T-helper 1 cell treated with Interleukin-12 subunit alpha and Interleukin-12 subunit beta and Interleukin-4 antibody, amounts not matched to agents 30 μg/mL and 1 μg/mL, for 36 hours (primary cell): ENCODE measurements around the gene CCR2.

ENCODE experiments used
- H3K27ac Mint-ChIP-seq: one replicate; pipeline ENCODE4 v1.8.0; 2021; ENCODE audit warnings: mild to moderate bottlenecking, mixed read lengths
- H3K27me3 Mint-ChIP-seq: one replicate; pipeline ENCODE4 v1.8.0; 2021; ENCODE audit warnings: low read depth, mixed read lengths
- H3K36me3 Mint-ChIP-seq: one replicate; pipeline ENCODE4 v1.8.0; 2021; ENCODE audit warnings: low read depth, mixed read lengths
- H3K4me1 Mint-ChIP-seq: one replicate; pipeline ENCODE4 v1.8.0; 2021; ENCODE audit warnings: low read depth, mixed read lengths
- H3K4me3 Mint-ChIP-seq: one replicate; pipeline ENCODE4 v1.8.0; 2021; ENCODE audit warnings: mild to moderate bottlenecking, moderate library complexity, mixed read lengths
- H3K9me3 Mint-ChIP-seq: one replicate; pipeline ENCODE4 v1.8.0; 2021; ENCODE audit warnings: mixed read lengths

CCR2 gene

DNA sequence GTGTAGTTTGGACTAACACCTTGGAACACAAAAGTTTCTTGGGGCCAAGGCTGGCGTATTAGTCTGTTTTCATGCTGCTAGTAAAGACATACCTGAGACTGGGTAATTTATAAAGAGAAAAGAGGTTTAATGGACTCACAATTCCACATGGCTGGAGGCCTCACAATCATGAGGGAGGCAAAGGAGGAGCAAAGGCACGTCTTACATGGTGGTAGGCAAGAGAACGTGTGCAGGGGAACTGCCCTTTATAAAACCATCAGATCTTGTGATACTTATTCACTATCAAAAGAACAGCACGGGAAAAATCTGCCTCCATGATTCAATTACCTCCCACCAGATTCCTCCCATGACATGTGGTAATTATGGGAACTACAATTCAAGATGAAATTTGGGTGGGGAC is 9.4 kb upstream of the CCR2 start:
- Mint-ChIP-seq H3K36me3 (peaks cover 26% of the 10 kb centered on the region), H3K9me3 (peaks cover 54% of the 10 kb centered on the region), H3K27ac (no peak overlapping the region), H3K4me1 (peaks cover 15% of the 10 kb centered on the region), H3K4me3 (no peak overlapping the region), H3K27me3 (no peaks in the 10 kb centered on the region)

DNA sequence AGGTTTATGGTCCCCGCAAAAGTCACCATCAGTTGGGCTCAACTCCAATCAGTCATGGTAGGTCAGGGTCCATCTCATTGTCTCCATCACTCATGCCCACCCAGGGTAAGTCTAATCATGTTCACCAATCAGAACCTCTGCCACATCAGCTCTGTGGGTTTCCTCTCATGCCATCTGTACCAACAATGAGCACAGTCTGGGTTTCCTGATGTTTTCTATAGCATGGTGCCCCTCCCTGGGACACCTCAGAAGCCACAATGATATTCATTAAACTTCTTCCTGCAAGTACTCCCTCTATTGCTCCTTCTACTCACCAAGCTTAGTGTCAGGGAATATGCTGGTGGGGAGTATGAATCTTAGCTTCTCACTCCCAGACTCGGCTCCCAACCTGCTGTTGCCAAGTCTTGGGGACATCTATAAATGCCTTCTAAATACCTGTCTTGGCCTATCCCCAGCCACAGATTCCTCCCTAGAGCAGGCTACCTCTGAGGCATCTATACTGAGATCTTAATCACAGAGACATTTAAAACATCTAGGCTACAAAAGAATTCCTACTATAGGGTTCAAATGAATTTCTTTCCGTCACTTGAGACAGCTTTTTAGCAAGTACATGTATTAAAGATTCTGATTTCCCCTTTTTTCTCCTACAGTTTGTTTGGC is 5.0 kb upstream of the CCR2 start:
- Mint-ChIP-seq H3K36me3 (peaks cover 15% of the 10 kb centered on the region), H3K27ac (peak overlapping the region; percentile 93), H3K4me3 (peak overlapping the region; percentile 56), H3K9me3 (peaks cover 38% of the 10 kb centered on the region), H3K4me1 (peaks cover 54% of the 10 kb centered on the region), H3K27me3 (peaks cover 4% of the 10 kb centered on the region)

DNA sequence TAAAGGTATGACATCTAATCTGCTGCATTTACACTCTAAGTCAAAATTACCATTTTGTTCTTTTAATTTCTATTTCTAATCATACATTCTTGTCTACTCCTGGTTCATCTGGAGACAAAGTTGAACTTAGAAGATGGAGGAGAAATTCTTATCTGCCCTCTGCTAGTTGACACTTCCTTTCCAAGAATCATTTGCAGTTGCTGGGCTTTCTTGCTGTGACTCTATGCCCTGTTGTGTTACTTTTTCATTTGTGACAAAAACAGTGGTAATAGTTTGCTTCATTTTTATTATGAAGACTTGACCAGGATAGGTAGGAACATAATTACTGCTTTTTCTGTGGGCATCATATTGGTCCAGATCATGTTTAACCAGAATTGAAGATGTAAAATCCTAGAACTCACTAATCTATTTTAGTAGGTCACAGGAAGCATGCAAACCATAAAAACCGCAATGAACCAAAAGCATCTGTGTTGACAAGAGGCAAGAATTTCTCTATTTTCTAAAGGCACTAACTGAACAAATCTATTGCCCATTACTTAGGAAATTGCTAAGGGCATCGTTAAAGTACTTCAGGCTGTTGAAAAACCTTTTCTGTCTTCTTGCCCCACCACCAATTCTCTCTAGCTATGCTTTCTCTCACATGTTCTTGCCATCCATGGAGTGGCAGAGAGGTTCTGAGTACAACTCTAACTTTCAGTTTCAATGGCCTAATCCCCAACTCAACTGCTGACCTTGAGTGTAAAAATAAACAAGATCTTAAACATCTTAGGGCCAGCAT is 4.2 kb upstream of the CCR2 start:
- H3K36me3 Mint-ChIP-seq: peaks cover 19% of the 10 kb centered on the region
- H3K9me3 Mint-ChIP-seq: peaks cover 33% of the 10 kb centered on the region
- H3K4me3 Mint-ChIP-seq: peak overlapping the region; percentile 56

DNA sequence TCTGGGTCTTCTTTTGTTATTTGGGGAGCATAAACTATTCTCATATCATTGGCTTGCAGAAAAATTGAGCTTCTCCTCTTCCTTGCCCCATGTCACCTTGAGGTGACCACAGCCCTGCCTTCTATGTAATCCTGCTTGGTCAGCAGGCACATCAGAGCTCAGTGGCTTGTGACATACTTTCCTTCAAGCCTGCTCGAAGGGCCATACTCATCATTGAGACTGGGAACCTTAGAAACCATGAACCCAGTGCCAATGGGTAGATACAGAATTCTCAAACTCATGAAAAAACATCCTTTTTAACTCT is 3.7 kb upstream of the CCR2 start:
- Mint-ChIP-seq H3K27ac (peak overlapping the region; percentile 93), H3K27me3 (peaks cover 14% of the 10 kb centered on the region), H3K36me3 (peaks cover 22% of the 10 kb centered on the region), H3K4me3 (peak overlapping the region; percentile 56), H3K4me1 (peaks cover 64% of the 10 kb centered on the region), H3K9me3 (peaks cover 32% of the 10 kb centered on the region)

More for the DNA sequence above, 4.2 kb upstream of the CCR2 start:
- H3K4me1 Mint-ChIP-seq: peaks cover 60% of the 10 kb centered on the region
- peak overlapping the region; percentile 93 for H3K27ac Mint-ChIP-seq
- peaks cover 9% of the 10 kb centered on the region for H3K27me3 Mint-ChIP-seq

DNA sequence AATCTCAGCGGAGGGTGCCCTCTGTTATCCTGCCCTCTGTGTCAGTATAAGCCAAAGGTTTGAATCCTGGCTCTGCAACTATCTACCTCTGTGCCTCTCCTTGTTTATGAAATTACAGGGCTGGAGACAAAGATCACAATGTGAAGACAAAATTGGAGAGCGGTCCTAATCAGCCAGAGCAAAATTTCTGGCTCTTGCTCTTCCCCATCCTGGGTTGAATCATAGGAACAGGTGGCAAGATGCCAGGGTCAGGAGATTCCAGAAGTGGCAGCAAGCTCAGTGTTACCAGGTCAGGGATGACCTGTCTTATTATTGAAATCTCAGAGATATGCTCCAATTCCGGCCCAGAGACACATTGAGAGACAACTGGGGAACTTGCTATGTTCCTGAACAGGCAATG is 2.3 kb upstream of the CCR2 start:
- peaks cover 20% of the 10 kb centered on the region for H3K9me3 Mint-ChIP-seq
- no peak overlapping the region for H3K4me3 Mint-ChIP-seq
- peaks cover 35% of the 10 kb centered on the region for H3K36me3 Mint-ChIP-seq
- peaks cover 26% of the 10 kb centered on the region for H3K27me3 Mint-ChIP-seq
- no peak overlapping the region for H3K27ac Mint-ChIP-seq
- H3K4me1 Mint-ChIP-seq: peaks cover 77% of the 10 kb centered on the region

DNA sequence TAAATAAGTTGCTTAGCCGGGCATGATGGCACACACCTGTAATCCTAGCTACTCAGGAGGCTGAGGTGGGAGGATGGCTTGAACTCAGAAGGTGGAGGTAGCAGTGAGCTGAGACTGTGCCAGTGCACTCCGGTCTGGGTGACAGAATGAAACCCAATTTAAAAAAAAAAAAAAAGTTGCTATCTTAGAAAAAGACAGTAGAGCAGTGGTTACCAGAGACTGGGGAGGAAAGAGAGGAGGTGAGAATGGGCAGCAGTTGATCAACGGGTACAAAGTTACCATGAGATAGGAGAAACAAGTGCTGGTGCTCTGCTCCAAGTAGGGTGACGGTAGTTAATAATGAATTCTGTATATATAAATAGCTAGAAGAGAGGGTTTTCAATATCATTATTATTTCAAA is 821 bp upstream of the CCR2 start:
- peaks cover 80% of the 10 kb centered on the region for H3K4me1 Mint-ChIP-seq
- H3K27me3 Mint-ChIP-seq: peaks cover 29% of the 10 kb centered on the region
- H3K27ac Mint-ChIP-seq: peak overlapping the region; percentile 32
- H3K36me3 Mint-ChIP-seq: peaks cover 39% of the 10 kb centered on the region
- peaks cover 8% of the 10 kb centered on the region for H3K9me3 Mint-ChIP-seq
- H3K4me3 Mint-ChIP-seq: peak overlapping the region; percentile 6

DNA sequence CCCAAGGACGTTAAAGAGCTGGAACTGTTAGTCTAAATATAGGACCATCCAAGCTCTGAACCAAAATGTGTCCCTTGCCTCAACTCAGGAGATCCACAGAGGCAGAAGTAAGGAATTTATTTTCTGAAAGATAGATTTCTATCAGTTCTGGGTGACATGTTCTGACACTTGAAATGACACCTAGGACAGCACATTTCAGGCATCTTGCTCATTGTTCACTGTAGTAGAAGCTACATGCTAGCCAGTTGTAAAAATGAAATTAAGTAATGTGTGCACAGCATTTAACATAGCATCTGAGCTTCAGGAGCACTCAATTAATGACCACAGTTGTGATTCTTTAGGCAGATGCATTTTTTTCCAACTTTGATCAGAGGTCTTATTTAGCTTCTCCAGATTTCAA is 567 bp downstream of the CCR2 start:
- Mint-ChIP-seq H3K4me1 (peaks cover 78% of the 10 kb centered on the region), H3K9me3 (no peaks in the 10 kb centered on the region), H3K4me3 (peak overlapping the region; percentile 89), H3K27ac (peak overlapping the region; percentile 85), H3K36me3 (peaks cover 43% of the 10 kb centered on the region), H3K27me3 (peaks cover 33% of the 10 kb centered on the region)

DNA sequence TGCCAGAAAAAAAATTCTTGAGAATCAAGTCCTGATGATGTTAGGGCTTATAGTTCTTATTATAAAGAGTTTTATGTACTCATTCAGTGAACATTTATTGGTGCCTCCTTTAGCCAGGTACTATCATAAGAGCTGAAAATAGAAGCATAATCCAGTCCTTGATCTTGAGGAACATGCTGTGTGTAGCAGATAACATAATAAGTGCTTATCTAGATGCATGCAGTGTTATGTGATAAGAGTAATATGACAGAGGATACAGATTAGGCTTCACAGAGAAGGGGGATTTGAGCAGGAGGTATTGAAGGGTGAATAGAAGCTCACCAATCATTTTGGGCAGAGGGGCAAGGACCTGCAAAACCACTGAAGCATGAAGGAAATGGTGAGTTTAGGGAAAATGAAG is 1.1 kb downstream of the CCR2 start:
- Mint-ChIP-seq H3K4me3 (peak overlapping the region; percentile 89), H3K36me3 (peaks cover 46% of the 10 kb centered on the region), H3K9me3 (no peaks in the 10 kb centered on the region), H3K4me1 (peaks cover 78% of the 10 kb centered on the region), H3K27me3 (peaks cover 33% of the 10 kb centered on the region), H3K27ac (peak overlapping the region; percentile 78)

DNA sequence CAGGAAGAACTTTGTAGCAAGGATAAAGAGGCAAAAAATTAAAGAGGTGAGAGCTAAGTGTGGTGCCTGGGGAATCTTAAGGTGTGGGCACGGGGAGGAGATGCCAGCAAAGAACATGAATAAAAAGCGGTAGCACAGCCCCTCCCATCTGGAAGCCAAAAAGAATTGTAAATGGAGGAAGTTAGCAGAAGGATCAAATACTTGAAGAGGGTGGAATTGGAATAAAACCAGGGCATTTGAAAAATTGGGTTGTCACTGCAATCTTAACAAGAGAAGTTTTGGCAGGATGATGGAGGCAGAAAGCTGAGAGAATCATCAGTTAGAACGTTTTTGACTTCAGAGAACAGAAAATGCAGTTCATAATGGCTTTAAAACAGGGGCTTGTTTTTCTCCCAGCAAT is 2.4 kb downstream of the CCR2 start:
- Mint-ChIP-seq H3K4me1 (peaks cover 78% of the 10 kb centered on the region), H3K27ac (peak overlapping the region; percentile 45), H3K36me3 (peaks cover 57% of the 10 kb centered on the region), H3K4me3 (peak overlapping the region; percentile 89), H3K9me3 (no peaks in the 10 kb centered on the region), H3K27me3 (peaks cover 33% of the 10 kb centered on the region)

DNA sequence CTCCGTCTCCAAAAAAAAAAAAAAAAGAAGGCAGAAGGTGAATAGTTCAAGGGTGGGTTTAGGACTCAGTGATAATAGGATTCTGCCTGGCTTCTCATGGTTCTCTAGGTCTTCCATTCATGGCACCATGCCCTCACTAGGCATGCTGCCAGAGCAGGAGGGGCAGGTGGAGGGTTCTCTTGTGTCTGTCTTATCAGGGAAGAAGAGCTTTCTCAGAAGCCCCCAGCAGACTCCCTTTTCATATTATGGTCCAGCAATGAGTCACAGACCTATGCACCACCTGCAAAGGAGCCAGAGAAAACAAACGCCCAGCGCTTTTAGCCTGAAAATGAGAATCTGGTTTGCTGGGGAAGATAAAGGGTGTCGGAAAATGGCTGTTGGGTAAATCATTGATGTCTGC is 3.0 kb downstream of the CCR2 start:
- Mint-ChIP-seq H3K9me3 (no peaks in the 10 kb centered on the region), H3K27me3 (peaks cover 33% of the 10 kb centered on the region), H3K36me3 (peaks cover 58% of the 10 kb centered on the region), H3K4me3 (peak overlapping the region; percentile 89), H3K27ac (no peak overlapping the region), H3K4me1 (peaks cover 77% of the 10 kb centered on the region)

DNA sequence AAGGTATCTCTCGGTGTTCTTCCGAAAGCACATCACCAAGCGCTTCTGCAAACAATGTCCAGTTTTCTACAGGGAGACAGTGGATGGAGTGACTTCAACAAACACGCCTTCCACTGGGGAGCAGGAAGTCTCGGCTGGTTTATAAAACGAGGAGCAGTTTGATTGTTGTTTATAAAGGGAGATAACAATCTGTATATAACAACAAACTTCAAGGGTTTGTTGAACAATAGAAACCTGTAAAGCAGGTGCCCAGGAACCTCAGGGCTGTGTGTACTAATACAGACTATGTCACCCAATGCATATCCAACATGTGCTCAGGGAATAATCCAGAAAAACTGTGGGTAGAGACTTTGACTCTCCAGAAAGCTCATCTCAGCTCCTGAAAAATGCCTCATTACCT is 4.6 kb downstream of the CCR2 start:
- Mint-ChIP-seq H3K4me1 (peaks cover 70% of the 10 kb centered on the region), H3K4me3 (no peak overlapping the region), H3K9me3 (no peaks in the 10 kb centered on the region), H3K27me3 (peaks cover 33% of the 10 kb centered on the region), H3K36me3 (peaks cover 58% of the 10 kb centered on the region), H3K27ac (peak overlapping the region; percentile 13)

DNA sequence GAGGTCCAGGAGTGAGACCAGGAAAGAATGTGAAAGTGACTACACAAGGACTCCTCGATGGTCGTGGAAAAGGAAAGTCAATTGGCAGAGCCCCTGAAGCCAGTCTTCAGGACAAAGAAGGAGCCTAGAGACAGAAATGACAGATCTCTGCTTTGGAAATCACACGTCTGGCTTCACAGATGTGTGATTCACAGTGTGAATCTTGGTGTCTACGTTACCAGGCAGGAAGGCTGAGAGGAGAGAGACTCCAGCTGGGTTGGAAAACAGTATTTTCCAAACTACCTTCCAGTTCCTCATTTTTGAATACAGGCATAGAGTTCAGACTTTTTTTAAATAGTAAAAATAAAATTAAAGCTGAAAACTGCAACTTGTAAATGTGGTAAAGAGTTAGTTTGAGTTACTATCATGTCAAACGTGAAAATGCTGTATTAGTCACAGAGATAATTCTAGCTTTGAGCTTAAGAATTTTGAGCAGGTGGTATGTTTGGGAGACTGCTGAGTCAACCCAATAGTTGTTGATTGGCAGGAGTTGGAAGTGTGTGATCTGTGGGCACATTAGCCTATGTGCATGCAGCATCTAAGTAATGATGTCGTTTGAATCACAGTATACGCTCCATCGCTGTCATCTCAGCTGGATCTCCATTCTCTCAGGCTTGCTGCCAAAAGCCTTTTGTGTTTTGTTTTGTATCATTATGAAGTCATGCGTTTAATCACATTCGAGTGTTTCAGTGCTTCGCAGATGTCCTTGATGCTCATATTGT is 6.0 kb downstream of the CCR2 start:
- peaks cover 22% of the 10 kb centered on the region for H3K27me3 Mint-ChIP-seq
- no peaks in the 10 kb centered on the region for H3K9me3 Mint-ChIP-seq
- H3K4me1 Mint-ChIP-seq: peaks cover 62% of the 10 kb centered on the region
- peaks cover 53% of the 10 kb centered on the region for H3K36me3 Mint-ChIP-seq
- H3K27ac Mint-ChIP-seq: peak overlapping the region; percentile 18
- H3K4me3 Mint-ChIP-seq: peak overlapping the region; percentile 10

DNA sequence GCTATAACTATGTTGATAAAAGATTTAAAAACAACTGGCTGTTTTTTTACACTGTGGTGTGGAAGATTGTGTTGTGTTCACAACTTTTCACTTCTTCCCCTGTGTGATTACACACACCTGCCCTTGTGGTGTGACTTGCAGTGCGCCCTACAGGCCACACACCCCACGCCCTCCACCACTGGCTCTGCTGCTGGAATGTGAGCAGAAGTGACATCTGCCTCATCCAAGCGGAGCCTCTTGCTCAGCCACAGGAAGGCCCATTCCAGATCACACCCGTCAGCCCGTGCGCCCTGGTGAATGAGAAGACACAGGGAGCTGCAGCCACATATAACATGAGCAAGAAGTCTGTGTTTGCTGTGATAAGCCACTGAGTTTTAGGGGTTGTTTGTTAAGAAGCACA is 7.0 kb downstream of the CCR2 start:
- H3K27me3 Mint-ChIP-seq: peaks cover 15% of the 10 kb centered on the region
- no peaks in the 10 kb centered on the region for H3K9me3 Mint-ChIP-seq
- H3K36me3 Mint-ChIP-seq: peaks cover 45% of the 10 kb centered on the region
- H3K4me3 Mint-ChIP-seq: no peak overlapping the region
- H3K27ac Mint-ChIP-seq: no peak overlapping the region
- peaks cover 56% of the 10 kb centered on the region for H3K4me1 Mint-ChIP-seq

DNA sequence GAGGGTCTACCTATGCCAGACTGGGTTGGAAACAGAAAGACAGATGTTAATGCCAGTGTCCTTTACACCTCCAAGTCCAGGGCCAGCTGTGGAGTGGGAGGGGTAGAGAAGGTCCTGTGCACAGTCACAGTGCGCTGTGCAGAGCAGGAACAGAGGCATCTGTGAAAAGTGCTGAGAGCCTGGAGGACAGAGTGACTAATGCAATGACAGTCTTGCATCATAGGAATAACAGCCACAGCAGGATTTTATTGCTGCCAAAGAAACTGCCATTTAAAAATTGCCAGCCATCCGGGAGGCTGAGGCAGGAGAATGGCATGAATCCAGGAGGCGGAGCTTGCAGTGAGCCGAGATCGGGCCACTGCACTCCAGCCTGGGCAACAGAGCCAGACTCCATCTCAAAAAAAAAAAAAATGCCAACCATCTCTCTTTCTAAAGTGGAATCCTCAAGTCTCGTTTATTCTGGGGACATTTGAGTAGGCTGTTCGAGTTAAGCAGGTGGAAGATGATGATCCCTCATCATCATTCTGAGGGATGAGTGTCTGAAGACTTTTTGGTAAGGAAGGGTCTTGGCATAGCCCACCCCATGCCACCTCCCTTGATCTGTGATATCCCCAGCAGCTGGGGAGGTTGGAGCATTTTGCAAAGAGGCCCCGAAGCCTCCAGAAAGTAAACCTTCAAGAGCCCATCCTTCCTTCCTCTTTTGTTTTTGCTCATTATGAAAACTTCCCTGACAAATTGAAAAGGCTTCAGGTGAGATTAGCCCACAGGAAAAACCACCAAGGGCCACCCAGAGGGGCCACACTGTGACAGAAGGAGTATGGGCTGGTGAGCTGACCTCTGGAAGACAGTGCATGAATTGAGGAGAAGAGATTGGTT is 7.7 kb downstream of the CCR2 start:
- Mint-ChIP-seq H3K27me3 (peaks cover 11% of the 10 kb centered on the region), H3K27ac (no peak overlapping the region), H3K4me1 (peaks cover 57% of the 10 kb centered on the region), H3K4me3 (no peak overlapping the region), H3K9me3 (no peaks in the 10 kb centered on the region), H3K36me3 (peaks cover 42% of the 10 kb centered on the region)
